HL-60 (cell line): Measurements from ENCODE around the gene SPG11.

Experiments
- DNase-seq, 2 experiments: peaks; one replicate each; pipeline ENCODE4 v3.0.0-alpha.2; 2010 to 2020; ENCODE audit warnings: low read depth in 1 of 2, low spot score in 1 of 2
- H3K27ac ChIP-seq: fragments of 250-450 bp; sonication (Bioruptor Pico); replicated peaks from 2 replicates; pipeline ENCODE4 v1.5.1; 2020; ENCODE audit warnings: mild to moderate bottlenecking, moderate library complexity
- H3K27me3 ChIP-seq: fragments of 250-450 bp; sonication (Bioruptor Pico); 2 replicates; pipeline ENCODE4 v1.5.1; 2021; ENCODE audit warnings: mild to moderate bottlenecking, moderate library complexity; ENCODE audit not compliant: insufficient read depth, poor library complexity, severe bottlenecking
- H3K4me3 ChIP-seq: replicated peaks from 2 replicates; pipeline ENCODE4 v1.5.1; 2011; ENCODE audit warnings: mild to moderate bottlenecking, control low read depth, low read length; ENCODE audit not compliant: insufficient read depth
- GABPA ChIP-seq: IDR thresholded peaks from 2 replicates; pipeline ENCODE4 v1.6.1; 2012; ENCODE audit warnings: low read depth
- POLR2AphosphoS5 ChIP-seq: IDR thresholded peaks from 2 replicates; pipeline ENCODE4 v1.6.1; 2012; ENCODE audit warnings: low read depth
- SPI1 ChIP-seq: IDR thresholded peaks from 2 replicates; pipeline ENCODE4 v1.6.1; 2012; ENCODE audit warnings: low read depth, mild to moderate bottlenecking, borderline replicate concordance
- TF ChIP-seq, protein P1 (sequence below): IDR thresholded peaks from one replicate; pipeline ENCODE4 v1.5.1; 2011; ENCODE audit warnings: low read length, control low read depth, inconsistent platforms; ENCODE audit not compliant: insufficient read depth
- TF ChIP-seq, protein P2 (sequence below): IDR thresholded peaks from 2 replicates; pipeline ENCODE4 v1.6.1; 2012; ENCODE audit warnings: low read depth; ENCODE audit not compliant: insufficient replicate concordance

SPG11 gene

GRCh38 chr15:44659056-44659455, 4.4 kb downstream of the SPG11 start:
- Histone ChIP-seq H3K4me3 (no peak overlapping the region), H3K27me3 (no peaks in the 10 kb centered on the region), H3K27ac (no peak overlapping the region)
- no peak for DNase-seq
- no peak for TF ChIP-seq SPI1
- TF ChIP-seq, protein P1, sequence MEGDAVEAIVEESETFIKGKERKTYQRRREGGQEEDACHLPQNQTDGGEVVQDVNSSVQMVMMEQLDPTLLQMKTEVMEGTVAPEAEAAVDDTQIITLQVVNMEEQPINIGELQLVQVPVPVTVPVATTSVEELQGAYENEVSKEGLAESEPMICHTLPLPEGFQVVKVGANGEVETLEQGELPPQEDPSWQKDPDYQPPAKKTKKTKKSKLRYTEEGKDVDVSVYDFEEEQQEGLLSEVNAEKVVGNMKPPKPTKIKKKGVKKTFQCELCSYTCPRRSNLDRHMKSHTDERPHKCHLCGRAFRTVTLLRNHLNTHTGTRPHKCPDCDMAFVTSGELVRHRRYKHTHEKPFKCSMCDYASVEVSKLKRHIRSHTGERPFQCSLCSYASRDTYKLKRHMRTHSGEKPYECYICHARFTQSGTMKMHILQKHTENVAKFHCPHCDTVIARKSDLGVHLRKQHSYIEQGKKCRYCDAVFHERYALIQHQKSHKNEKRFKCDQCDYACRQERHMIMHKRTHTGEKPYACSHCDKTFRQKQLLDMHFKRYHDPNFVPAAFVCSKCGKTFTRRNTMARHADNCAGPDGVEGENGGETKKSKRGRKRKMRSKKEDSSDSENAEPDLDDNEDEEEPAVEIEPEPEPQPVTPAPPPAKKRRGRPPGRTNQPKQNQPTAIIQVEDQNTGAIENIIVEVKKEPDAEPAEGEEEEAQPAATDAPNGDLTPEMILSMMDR = no peak
- no peak for TF ChIP-seq POLR2AphosphoS5
- no peak for TF ChIP-seq GABPA
- TF ChIP-seq, protein P2, sequence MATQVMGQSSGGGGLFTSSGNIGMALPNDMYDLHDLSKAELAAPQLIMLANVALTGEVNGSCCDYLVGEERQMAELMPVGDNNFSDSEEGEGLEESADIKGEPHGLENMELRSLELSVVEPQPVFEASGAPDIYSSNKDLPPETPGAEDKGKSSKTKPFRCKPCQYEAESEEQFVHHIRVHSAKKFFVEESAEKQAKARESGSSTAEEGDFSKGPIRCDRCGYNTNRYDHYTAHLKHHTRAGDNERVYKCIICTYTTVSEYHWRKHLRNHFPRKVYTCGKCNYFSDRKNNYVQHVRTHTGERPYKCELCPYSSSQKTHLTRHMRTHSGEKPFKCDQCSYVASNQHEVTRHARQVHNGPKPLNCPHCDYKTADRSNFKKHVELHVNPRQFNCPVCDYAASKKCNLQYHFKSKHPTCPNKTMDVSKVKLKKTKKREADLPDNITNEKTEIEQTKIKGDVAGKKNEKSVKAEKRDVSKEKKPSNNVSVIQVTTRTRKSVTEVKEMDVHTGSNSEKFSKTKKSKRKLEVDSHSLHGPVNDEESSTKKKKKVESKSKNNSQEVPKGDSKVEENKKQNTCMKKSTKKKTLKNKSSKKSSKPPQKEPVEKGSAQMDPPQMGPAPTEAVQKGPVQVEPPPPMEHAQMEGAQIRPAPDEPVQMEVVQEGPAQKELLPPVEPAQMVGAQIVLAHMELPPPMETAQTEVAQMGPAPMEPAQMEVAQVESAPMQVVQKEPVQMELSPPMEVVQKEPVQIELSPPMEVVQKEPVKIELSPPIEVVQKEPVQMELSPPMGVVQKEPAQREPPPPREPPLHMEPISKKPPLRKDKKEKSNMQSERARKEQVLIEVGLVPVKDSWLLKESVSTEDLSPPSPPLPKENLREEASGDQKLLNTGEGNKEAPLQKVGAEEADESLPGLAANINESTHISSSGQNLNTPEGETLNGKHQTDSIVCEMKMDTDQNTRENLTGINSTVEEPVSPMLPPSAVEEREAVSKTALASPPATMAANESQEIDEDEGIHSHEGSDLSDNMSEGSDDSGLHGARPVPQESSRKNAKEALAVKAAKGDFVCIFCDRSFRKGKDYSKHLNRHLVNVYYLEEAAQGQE = no peak

- TF ChIP-seq POLR2AphosphoS5 = no peak
- no peak for TF ChIP-seq SPI1
- TF ChIP-seq, protein P2 = no peak
- TF ChIP-seq GABPA = no peak
- TF ChIP-seq, protein P1 = no peak
- Histone ChIP-seq H3K27me3 (no peaks in the 10 kb centered on the region), H3K27ac (no peak overlapping the region), H3K4me3 (no peak overlapping the region)
- no peak for DNase-seq
These were observed 6.1 kb downstream of the SPG11 start for GRCh38 chr15:44657378-44657777.

DNA sequence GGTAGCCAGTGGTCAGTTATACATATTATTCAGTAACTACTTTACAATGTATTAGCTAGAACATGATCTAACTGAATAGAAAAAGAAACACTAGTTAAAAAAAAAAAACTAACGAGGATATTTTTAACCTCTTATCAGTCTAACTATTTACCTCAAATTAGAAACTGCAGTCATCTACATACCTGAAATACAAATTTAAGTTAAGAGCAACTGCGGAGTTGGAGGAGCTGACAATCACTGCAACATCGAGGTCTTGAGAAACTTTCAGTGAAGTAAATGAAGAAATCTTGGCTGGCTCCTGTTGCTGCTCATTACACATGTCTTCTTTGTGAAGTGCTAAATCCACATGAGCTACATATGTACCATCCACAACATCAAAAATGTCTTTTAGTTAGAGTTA, 6.5 kb downstream of the SPG11 start:
- no peaks in the 10 kb centered on the region for H3K27me3 ChIP-seq
- DNase-seq = no peak
- no peak overlapping the region for H3K27ac ChIP-seq
- H3K4me3 ChIP-seq = no peak overlapping the region
- TF ChIP-seq GABPA (no peak), POLR2AphosphoS5 (no peak)
- TF ChIP-seq, protein P2 = no peak
- TF ChIP-seq, protein P1 = no peak
